Measurements from ENCODE around the gene TAF6L.

The TAF6L gene

GRCh38 chr11:62725646-62726045, 45.5 kb upstream of the TAF6L start:
- Histone ChIP-seq H2AFZ (ENCODE audit: low read length) (no peak overlapping the region), H3F3A (ENCODE audit: low read depth) (peaks cover 3% of the 10 kb centered on the region), H3K36me3 (ENCODE audit: insufficient read depth, low read length) (peaks cover 42% of the 10 kb centered on the region), H3K4me1 (ENCODE audit: insufficient read depth, low read length, poor library complexity, severe bottlenecking) (peaks cover 44% of the 10 kb centered on the region), H3K79me2 (ENCODE audit: insufficient read depth, low read length) (peaks cover 84% of the 10 kb centered on the region), H4K20me1 (ENCODE audit: insufficient read depth, low read length, poor library complexity, severe bottlenecking) (peaks cover 77% of the 10 kb centered on the region), H3K4me2 (ENCODE audit: low read depth, low read length, poor library complexity, severe bottlenecking) (peak overlapping the region; percentile 98), H3K4me3 (ENCODE audit: low read length, poor library complexity, severe bottlenecking) (peak overlapping the region; percentile 92), H3K27me3 (ENCODE audit: insufficient read depth, low read length, poor library complexity, severe bottlenecking) (no peaks in the 10 kb centered on the region), H3K9me2 (replicated peaks; ENCODE audit: low read depth, low read length) (no peaks in the 10 kb centered on the region), H3K9me3 (ENCODE audit: insufficient read depth, low read depth, low read length) (no peaks in the 10 kb centered on the region), H3K9ac (ENCODE audit: low read depth, low read length, poor library complexity, severe bottlenecking) (peak overlapping the region; percentile 98)
- TF ChIP-seq EZH2phosphoT487 (IDR thresholded peaks at IDR 0.05; ENCODE audit: borderline replicate concordance), result no peak
- TF ChIP-seq, protein P1, sequence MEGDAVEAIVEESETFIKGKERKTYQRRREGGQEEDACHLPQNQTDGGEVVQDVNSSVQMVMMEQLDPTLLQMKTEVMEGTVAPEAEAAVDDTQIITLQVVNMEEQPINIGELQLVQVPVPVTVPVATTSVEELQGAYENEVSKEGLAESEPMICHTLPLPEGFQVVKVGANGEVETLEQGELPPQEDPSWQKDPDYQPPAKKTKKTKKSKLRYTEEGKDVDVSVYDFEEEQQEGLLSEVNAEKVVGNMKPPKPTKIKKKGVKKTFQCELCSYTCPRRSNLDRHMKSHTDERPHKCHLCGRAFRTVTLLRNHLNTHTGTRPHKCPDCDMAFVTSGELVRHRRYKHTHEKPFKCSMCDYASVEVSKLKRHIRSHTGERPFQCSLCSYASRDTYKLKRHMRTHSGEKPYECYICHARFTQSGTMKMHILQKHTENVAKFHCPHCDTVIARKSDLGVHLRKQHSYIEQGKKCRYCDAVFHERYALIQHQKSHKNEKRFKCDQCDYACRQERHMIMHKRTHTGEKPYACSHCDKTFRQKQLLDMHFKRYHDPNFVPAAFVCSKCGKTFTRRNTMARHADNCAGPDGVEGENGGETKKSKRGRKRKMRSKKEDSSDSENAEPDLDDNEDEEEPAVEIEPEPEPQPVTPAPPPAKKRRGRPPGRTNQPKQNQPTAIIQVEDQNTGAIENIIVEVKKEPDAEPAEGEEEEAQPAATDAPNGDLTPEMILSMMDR (conservative IDR thresholded peaks at IDR 0.05; ENCODE audit: low read length), result no peak

DNA sequence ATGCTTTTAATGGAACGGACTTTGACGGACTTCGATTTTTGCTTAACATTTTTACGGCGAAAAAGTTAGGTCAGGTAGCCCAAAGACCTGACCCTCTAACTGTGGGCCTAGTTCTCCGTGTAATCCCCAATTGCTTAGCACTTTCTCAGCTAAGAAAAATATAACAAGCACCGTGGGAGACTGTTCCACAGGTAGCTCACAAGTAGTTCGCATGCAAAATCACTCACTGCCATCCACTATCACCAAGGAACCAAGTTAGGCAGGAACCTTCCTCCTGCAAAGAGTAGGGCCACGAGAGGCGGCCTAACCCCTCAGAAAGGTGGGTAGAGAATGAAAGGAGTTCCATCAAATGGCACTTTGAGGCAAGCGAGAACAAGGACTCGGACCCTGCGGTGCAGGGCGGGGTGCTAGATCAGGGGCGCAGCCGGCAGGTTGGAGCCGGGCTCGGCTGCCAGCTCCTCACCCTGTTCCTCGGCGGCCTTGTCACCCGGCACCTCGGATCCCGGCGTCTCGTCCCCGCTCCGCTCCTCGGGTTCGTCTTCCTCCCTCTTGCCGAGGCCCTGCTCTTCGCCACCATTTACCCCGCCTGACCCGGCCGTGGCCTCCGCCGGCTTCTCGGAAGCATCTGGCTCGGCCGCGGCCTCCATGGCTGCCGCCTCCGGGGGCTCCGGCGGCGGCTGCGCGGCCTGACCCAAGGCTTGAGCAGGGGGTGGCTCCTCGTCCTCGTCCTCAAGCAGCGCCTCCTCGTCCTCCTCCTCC, 44.9 kb upstream of the TAF6L start:
- Histone ChIP-seq H3K4me3 (ENCODE audit: low read length, poor library complexity, severe bottlenecking) (peak overlapping the region; percentile 92), H3K4me2 (ENCODE audit: low read depth, low read length, poor library complexity, severe bottlenecking) (peak overlapping the region; percentile 98), H3K9ac (ENCODE audit: low read depth, low read length, poor library complexity, severe bottlenecking) (peak overlapping the region; percentile 98), H3K27me3 (ENCODE audit: insufficient read depth, low read length, poor library complexity, severe bottlenecking) (no peaks in the 10 kb centered on the region), H3K9me3 (ENCODE audit: insufficient read depth, low read depth, low read length) (no peaks in the 10 kb centered on the region), H4K20me1 (ENCODE audit: insufficient read depth, low read length, poor library complexity, severe bottlenecking) (peaks cover 72% of the 10 kb centered on the region), H3K9me2 (replicated peaks; ENCODE audit: low read depth, low read length) (no peaks in the 10 kb centered on the region), H2AFZ (ENCODE audit: low read length) (no peak overlapping the region), H3K4me1 (ENCODE audit: insufficient read depth, low read length, poor library complexity, severe bottlenecking) (peaks cover 39% of the 10 kb centered on the region), H3F3A (ENCODE audit: low read depth) (peaks cover 3% of the 10 kb centered on the region), H3K36me3 (ENCODE audit: insufficient read depth, low read length) (peaks cover 35% of the 10 kb centered on the region), H3K79me2 (ENCODE audit: insufficient read depth, low read length) (peaks cover 82% of the 10 kb centered on the region)
- TF ChIP-seq, protein P1 (conservative IDR thresholded peaks at IDR 0.05; ENCODE audit: low read length), result no peak
- TF ChIP-seq EZH2phosphoT487 (IDR thresholded peaks at IDR 0.05; ENCODE audit: borderline replicate concordance), result no peak

- no peaks in the 10 kb centered on the region for H3K27me3 ChIP-seq (ENCODE audit: insufficient read depth, low read length, poor library complexity, severe bottlenecking)
- peak overlapping the region; percentile 65; the same call in 1 of the 2 replicates for H2AFZ ChIP-seq (ENCODE audit: low read length)
- H3K79me2 ChIP-seq (ENCODE audit: insufficient read depth, low read length), result peaks cover 82% of the 10 kb centered on the region
- peaks cover 3% of the 10 kb centered on the region for H3F3A ChIP-seq (ENCODE audit: low read depth)
- H4K20me1 ChIP-seq (ENCODE audit: insufficient read depth, low read length, poor library complexity, severe bottlenecking), result peaks cover 66% of the 10 kb centered on the region
- no peaks in the 10 kb centered on the region for H3K9me2 ChIP-seq (replicated peaks; ENCODE audit: low read depth, low read length)
- no peaks in the 10 kb centered on the region for H3K9me3 ChIP-seq (ENCODE audit: insufficient read depth, low read depth, low read length)
- no peak for TF ChIP-seq EZH2phosphoT487 (IDR thresholded peaks at IDR 0.05; ENCODE audit: borderline replicate concordance)
- TF ChIP-seq, protein P1 (conservative IDR thresholded peaks at IDR 0.05; ENCODE audit: low read length), result no peak
- H3K36me3 ChIP-seq (ENCODE audit: insufficient read depth, low read length), result peaks cover 30% of the 10 kb centered on the region
- H3K9ac ChIP-seq (ENCODE audit: low read depth, low read length, poor library complexity, severe bottlenecking), result peak overlapping the region; percentile 98
- peak overlapping the region; percentile 92 for H3K4me3 ChIP-seq (ENCODE audit: low read length, poor library complexity, severe bottlenecking)
- H3K4me2 ChIP-seq (ENCODE audit: low read depth, low read length, poor library complexity, severe bottlenecking), result peak overlapping the region; percentile 98
- peaks cover 37% of the 10 kb centered on the region for H3K4me1 ChIP-seq (ENCODE audit: insufficient read depth, low read length, poor library complexity, severe bottlenecking)
Observed at GRCh38 chr11:62726915-62727164, 44.4 kb upstream of the TAF6L start.
